GM18907 (cell line): ENCODE results near the gene RGS11.

ENCODE experiments used
- ATAC-seq: cut with Tn5 transposase; IDR thresholded peaks from one replicate; pipeline ENCODE4 v1.9.1; 2021; ENCODE audit warnings: mild to moderate bottlenecking, moderate library complexity; ENCODE audit not compliant: unreplicated experiment

RGS11 gene

DNA sequence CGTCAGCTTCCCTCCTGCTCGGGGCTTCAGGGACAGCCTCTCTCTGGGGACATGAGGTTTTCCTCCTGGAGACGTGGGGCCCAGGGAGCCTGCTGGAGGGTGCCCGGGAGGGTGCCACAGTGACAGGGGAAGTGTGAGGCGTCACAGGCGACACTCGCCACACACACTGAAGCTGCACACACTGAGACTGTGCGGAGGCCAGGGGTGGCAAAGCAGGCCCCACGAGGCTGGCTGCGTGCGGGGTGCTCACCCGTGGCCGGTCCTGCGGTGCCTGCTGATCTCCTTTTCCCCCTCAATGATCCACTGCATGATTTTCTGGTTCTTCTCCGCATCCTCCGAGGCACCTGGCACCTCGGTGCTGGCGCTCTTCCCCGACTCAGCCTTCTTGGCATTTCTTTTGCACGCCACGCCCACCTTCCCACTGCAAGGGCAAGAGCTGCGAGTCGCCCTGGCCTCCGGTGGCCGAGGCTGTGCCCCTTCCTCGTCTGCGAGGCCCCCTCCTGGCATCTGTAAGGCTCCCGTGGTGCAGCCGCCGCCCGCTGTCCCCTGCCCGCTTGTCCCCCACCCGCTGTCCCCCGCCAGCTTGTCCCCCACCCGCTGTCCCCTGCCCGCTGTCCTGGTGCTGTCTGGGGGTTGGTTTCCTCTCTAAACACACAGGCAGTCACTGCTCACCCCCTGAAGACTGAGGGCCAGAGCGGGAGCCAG is 21.2 kb upstream of the RGS11 start:
- ATAC-seq, result no peak

- ATAC-seq, result no peak
These were observed 20.5 kb upstream of the RGS11 start for GRCh38 chr16:296276-296675.

GRCh38 chr16:293043-293775 is 17.5 kb upstream of the RGS11 start:
- ATAC-seq, result no peak

GRCh38 chr16:291539-291938 is 15.8 kb upstream of the RGS11 start:
- ATAC-seq, result no peak

GRCh38 chr16:290681-291405 is 15.1 kb upstream of the RGS11 start:
- no peak for ATAC-seq

DNA sequence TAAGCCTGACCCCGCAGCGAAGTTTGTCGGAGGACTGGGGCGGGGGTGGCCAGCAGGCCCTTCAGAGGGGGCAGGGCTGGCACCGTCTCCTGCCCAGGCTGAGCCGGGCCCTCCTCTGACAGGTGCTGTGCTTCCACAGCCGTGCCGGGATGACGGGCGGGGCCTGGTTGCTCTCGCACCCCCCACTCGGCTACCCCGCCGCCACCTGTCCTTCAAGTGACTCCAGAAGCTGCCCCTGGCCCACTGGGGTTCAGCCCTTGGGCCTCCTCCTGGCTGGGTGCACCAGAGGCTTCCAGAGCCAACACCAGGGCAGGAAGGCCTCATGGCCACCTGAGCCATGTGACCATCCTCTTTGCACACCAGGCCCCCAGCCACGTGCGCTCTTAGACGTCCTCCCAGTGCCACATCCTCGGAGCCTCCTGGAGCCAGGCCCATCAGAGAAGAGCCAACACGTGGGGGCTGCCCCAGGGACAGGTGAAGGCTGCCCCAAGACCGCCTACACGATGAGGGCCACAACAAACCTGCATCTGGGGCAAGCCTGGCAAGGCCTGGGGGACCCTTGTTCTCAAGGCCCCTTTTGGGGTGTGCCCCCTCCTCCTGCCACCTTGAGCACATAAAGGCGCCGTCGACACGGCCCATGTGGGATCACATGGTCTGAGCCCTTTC is 14.4 kb upstream of the RGS11 start:
- ATAC-seq, result no peak

GRCh38 chr16:289395-289997 is 13.8 kb upstream of the RGS11 start:
- no peak for ATAC-seq

DNA sequence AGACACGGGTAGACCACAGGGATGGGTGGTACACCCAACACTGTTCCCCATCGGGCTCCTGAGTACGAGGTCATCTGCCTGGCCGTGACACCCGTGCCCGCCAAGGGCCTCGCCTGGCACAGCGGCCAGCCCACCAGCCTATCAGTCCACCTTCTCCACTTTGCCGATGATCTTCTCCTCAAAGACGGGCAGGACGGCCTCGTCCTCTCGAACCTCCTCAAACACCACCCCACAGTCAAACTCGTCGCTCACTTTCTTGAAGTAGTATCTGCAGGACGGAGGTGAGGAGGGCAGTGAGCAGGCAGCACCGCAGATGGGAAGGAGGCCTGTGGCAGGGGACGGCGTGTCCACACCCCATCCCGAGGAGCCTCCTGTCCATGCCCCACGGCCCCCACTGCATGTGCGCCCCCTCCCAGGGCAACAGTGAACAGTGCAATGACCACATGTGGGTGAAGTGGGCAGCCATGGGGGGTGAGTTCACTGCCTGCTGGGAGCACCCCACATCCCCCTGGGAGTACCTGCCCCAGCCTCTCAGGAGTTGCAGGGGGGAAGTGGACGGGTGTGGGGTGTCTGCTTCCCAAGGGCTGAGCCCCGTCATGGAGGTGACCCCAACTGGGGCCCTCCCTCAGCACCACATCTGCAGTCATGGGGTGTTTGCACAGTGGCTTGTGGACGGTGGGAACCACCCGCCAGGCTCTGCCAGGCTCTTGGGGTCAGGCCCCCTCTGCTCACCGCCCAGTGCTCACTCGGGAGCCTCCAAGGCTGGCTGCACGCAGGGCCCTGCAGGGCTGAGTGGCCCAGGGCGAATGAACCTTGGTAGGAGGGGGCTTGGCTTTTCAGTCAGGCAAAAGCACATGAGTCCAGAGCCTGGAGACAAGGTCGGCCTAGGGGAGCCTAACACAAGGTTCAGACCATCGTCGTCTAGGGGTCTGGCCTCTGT is 12.5 kb upstream of the RGS11 start:
- ATAC-seq, result no peak

DNA sequence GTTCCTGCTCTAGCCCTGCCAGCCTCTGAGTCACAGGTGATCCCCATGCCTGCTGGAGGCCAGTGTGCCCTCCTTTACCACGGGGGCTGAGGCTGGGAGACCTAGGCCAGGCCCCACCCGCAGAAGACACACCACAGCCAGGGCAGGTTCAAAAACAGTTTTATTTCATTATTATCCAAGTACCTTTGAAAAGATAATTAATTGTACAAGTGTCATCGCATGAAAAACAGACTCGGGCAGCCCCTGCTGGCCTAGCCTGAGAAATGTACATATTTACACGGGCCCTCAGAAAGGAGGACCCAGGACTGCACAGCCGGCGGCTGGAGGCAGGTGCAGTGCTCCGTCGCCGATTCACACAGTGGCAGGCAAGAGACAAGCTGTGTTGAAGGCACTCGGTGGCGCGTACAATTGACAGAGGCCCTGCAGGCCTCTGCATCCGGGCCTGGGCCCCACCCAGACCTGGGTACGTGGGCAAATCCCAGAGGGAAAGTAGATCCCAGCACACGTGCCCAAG is 11.6 kb upstream of the RGS11 start:
- ATAC-seq, result no peak

GRCh38 chr16:286491-287297 is 10.9 kb upstream of the RGS11 start:
- no peak for ATAC-seq

GRCh38 chr16:285146-286055 is 9.7 kb upstream of the RGS11 start:
- no peak for ATAC-seq

DNA sequence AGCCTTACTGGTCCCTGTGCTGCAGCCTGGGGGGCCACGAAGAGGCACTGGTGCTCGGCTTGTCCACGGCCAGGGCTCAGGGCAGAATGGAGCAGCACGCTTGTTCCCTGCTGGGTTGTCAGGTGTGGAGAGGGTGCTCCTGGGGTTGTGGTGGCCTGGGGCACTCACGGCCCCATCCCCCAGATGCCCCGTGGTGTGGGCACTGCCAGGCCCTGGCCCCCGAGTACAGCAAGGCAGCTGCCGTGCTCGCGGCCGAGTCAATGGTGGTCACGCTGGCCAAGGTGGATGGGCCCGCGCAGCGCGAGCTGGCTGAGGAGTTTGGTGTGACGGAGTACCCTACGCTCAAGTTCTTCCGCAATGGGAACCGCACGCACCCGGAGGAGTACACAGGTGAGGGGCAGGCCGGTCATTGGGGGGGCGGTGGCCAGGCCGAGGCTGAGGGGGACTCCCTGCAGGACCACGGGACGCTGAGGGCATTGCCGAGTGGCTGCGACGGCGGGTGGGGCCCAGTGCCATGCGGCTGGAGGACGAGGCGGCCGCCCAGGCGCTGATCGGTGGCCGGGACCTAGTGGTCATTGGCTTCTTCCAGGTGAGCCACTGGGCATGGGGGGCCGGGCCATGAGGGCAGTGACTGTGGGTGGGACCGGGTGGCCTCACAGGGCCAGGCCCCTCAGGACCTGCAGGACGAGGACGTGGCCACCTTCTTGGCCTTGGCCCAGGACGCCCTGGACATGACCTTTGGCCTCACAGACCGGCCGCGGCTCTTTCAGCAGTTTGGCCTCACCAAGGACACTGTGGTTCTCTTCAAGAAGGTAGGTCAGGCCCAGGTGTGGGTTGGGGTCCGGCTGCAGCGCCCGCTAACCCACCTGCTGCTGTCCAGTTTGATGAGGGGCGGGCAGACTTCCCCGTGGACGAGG is 8.7 kb upstream of the RGS11 start:
- no peak for ATAC-seq

- ATAC-seq, result no peak
These were observed 7.5 kb upstream of the RGS11 start, which contains the start of gene PDIA2 for GRCh38 chr16:283033-283805. PDIA2 (plus strand) TSS chr16:283164; CDS start chr16:283170, 6 bp downstream.

DNA sequence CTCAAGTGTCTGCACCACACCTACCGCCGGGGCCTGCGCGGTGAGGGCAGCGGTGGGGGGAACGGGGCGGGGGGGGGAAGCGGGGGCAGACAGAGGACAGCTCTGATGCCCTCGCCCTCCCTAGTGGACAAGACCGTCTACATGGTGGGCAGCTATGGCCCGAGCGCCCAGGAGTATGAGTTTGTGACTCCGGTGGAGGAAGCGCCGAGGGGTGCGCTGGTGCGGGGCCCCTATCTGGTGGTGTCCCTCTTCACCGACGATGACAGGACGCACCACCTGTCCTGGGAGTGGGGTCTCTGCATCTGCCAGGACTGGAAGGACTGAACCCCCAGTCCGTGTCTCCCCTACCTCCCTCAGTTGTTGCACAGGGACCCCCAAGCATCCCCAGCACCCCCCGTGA is 6.7 kb upstream of the RGS11 start:
- no peak for ATAC-seq

GRCh38 chr16:281660-282255 is 6.0 kb upstream of the RGS11 start:
- no peak for ATAC-seq
